Ovary (tissue), 9 donors: ENCODE measurements around the gene GTF2IRD1. TPM values are rescaled to one million over a fixed set of nuclear protein-coding genes. Genes with fewer than 3 reads are reported as not detected.

ENCODE experiments used
- DNase-seq, 5 donors: peaks; one replicate each; pipeline ENCODE4 v3.0.0-alpha.2; 2019 to 2020
- H3K27ac ChIP-seq, 2 donors: fragments of 200-600 bp; one replicate each; pipeline versions ENCODE4 v1.5.1 to v1.8.0; 2019 to 2022
- H3K27me3 ChIP-seq: fragments of 200-600 bp; one replicate; pipeline ENCODE4 v1.8.0; 2022
- H3K36me3 ChIP-seq: fragments of 200-600 bp; sonication (generic); one replicate; pipeline ENCODE4 v1.5.1; 2019
- H3K4me1 ChIP-seq: one replicate; pipeline ENCODE4 v1.8.1; 2013; ENCODE audit warnings: mild to moderate bottlenecking, moderate library complexity; ENCODE audit not compliant: insufficient read depth
- H3K4me3 ChIP-seq: fragments of 200-600 bp; sonication (generic); one replicate; pipeline ENCODE4 v1.5.1; 2017
- H3K9me3 ChIP-seq, 2 donors: fragments of 200-600 bp in 1 of 2; sonication (generic) in 1 of 2; one replicate each; pipeline versions ENCODE4 v1.5.1 to v1.8.1; 2013 to 2019; ENCODE audit warnings: mild to moderate bottlenecking in 1 of 2, moderate library complexity in 1 of 2
- CTCF ChIP-seq, 3 donors: fragments of 450-650 bp in 2 of 3; fragments of 200-600 bp in 1 of 3; IDR thresholded peaks; one replicate each; pipeline versions ENCODE4 v1.5.1 to v1.8.0; 2016 to 2022; ENCODE audit warnings: antibody characterized with exemption in 3 of 3, mild to moderate bottlenecking in 1 of 3
- EP300 ChIP-seq: sonication (generic); formaldehyde crosslinking; IDR thresholded peaks from one replicate; pipeline ENCODE4 v1.6.1; 2017; ENCODE audit warnings: antibody characterized with exemption
- POLR2A ChIP-seq: fragments of 450-650 bp; IDR thresholded peaks from one replicate; pipeline ENCODE4 v1.6.1; 2017; ENCODE audit warnings: antibody characterized with exemption, mild to moderate bottlenecking, moderate library complexity
- WGBS, 3 donors: extraction: QIAGEN DNeasy Blood & Tissue Kit in 1 of 3; methylation state at CpG; one replicate each; pipeline versions ENCODE4 v1.1.5 to v1.1.7; 2013 to 2017; 5-methylcytosine and 5-hydroxymethylcytosine counted together
- intact Hi-C, 4 donors: fragments of 100-400 bp; cut with DNase I; formaldehyde crosslinking; loops; one replicate each; pipeline versions ENCODE4 v1.11.0 to v1.15.1; 2022 to 2023
- polyA plus RNA-seq, 2 donors: library from polyadenylated mRNA; stranded (reverse); fragments of 200-250 nt in 1 of 2; fragments of 350-450 nt in 1 of 2; fragmentation: Illumina TruSeq in 1 of 2; extraction: RNeasy Lipid Tissue Mini Kit (QIAGEN cat#74804) in 1 of 2; gene quantifications; one replicate each; pipeline ENCODE4 v1.2.3, GENCODE V29; 2013 to 2014
- total RNA-seq, 7 donors: library from RNA; depleted of rRNA in 2 of 7; stranded (reverse); fragments of >200 nt in 2 of 7; fragmentation: NEBNext Ultra II Directional in 3 of 7; extraction: Animal tissue kit (Norgen Biotek cat#: 25700) in 3 of 7; gene quantifications; one replicate each; pipeline versions ENCODE4 v1.1.0 to v1.2.4, GENCODE V29; 2016 to 2023
- donor health status: DM: no; HTN: no; CAD: no; lungs with moderate emphysema.
- donor health status: DM: no; HTN: no; CAD: no.
- donor health status: Bipolar disorder and iron deficiency.
- donor health status: DM: yes; HTN: yes; CAD: no.
- donor health status: DM: no; HTN: no; CAD: no.
- donor health status: DM: yes; HTN: yes; CAD: no.

GTF2IRD1 gene
- total and polyA plus RNA-seq, 9 donors: 12.0 to 39.0 (median 28.0) TPM

DNA sequence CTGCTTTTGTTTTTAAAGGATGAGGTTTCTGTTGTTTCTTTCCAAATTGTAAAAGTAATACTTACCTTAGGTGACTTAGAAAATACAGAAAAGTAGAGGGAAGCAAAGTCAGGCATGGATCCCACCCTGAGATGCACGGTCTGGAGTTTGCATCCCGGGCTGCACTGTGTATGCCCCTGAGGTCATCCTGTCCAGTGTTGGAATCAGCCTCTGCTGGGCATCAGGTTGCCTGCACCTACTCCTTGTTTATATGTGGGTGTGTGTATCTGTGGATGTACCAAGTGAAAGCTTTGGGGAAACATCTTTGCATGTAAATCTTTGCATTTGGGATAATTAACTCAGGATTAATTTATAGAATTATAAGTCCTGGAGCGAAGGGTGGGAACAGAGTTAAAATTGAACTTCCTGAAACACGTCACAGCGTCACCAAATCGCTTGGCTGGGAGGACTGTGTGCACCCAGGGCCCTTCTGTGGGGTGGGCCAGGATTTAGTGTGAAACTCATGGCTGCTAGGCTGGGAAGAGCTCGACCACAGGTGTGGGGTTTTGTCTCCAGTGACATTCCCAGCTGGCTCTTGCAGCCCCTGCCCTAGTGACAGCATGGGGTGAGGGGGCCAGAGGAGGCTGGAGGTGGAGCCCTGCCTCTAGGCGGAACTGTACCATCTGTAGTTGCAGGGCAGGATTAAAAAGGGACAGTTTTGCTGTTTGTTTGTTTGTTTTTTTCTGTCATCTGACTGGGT, 27.9 kb downstream of the GTF2IRD1 start:
- Histone ChIP-seq H3K27ac (peak overlapping the region; percentile 86 to 91), H3K9me3 (no peaks in the 10 kb centered on the region), H3K4me1 (peaks cover 25% of the 10 kb centered on the region), H3K4me3 (no peak overlapping the region), H3K27me3 (no peaks in the 10 kb centered on the region), H3K36me3 (no peaks in the 10 kb centered on the region)
- no peak for TF ChIP-seq EP300
- no peak for TF ChIP-seq POLR2A
- no peak for TF ChIP-seq CTCF (IDR thresholded peaks at IDR 0.05)
- WGBS, 3 donors: 76 to 82% (median 78%) methylated on average over 8 of the region's 8 CpGs
- intact Hi-C loops: loop anchor here in 1 of 4 donors (2.0 kb wide), 1 partner anchor 29 kb away; the partner anchor contains the start of gene GTF2IRD1
- no peak for DNase-seq

- H3K4me1 ChIP-seq: peaks cover 25% of the 10 kb centered on the region
- 91 to 95% (median 92%) methylated on average over 4 of the region's 4 CpGs for WGBS, 3 donors
Observed at GRCh38 chr7:74482197-74482467, 28.4 kb downstream of the GTF2IRD1 start.

GRCh38 chr7:74482629-74483401, 29.1 kb downstream of the GTF2IRD1 start:
- Histone ChIP-seq H3K4me3 (no peak overlapping the region), H3K27me3 (no peaks in the 10 kb centered on the region), H3K4me1 (peaks cover 19% of the 10 kb centered on the region), H3K27ac (peak overlapping the region; percentile 2 to 19), H3K36me3 (no peaks in the 10 kb centered on the region), H3K9me3 (no peaks in the 10 kb centered on the region)
- TF ChIP-seq EP300 (no peak), POLR2A (no peak), CTCF (IDR thresholded peaks at IDR 0.05) (no peak)
- WGBS, 3 donors: 48 to 69% (median 54%) methylated on average over 16 of the region's 16 CpGs
- DNase-seq: peak in 3 of 5 donors; percentile 46 to 53 (median 48)
- intact Hi-C loops: no loop called here

More at GRCh38 chr7:74482197-74482467, 28.4 kb downstream of the GTF2IRD1 start:
- no peak for DNase-seq
- Histone ChIP-seq H3K27ac (peak overlapping the region; percentile 2 to 19), H3K36me3 (no peaks in the 10 kb centered on the region), H3K27me3 (no peaks in the 10 kb centered on the region), H3K4me3 (no peak overlapping the region), H3K9me3 (no peaks in the 10 kb centered on the region)
- intact Hi-C loops: no loop called here
- no peak for TF ChIP-seq CTCF (IDR thresholded peaks at IDR 0.05)
- TF ChIP-seq EP300: no peak
- TF ChIP-seq POLR2A: no peak

- no peaks in the 10 kb centered on the region for H3K27me3 ChIP-seq
- TF ChIP-seq CTCF (IDR thresholded peaks at IDR 0.05) (no peak), POLR2A (no peak), EP300 (no peak)
- intact Hi-C loops: no loop called here
- peaks cover 13% of the 10 kb centered on the region for H3K4me1 ChIP-seq
- H3K27ac ChIP-seq: no peak overlapping the region
- WGBS, 3 donors: 59 to 64% (median 61%) methylated on average over 11 of the region's 11 CpGs
- DNase-seq: no peak
- H3K9me3 ChIP-seq: no peaks in the 10 kb centered on the region
- H3K36me3 ChIP-seq: no peaks in the 10 kb centered on the region
- no peak overlapping the region for H3K4me3 ChIP-seq
Observed at GRCh38 chr7:74483402-74484336, 30.0 kb downstream of the GTF2IRD1 start.
